HEK293 (cell line): ENCODE measurements around the gene STAC.

ENCODE experiments used
- CTCF ChIP-seq: fragments of 450-650 bp; formaldehyde crosslinking; IDR thresholded peaks from 2 replicates; pipeline ENCODE4 v1.5.1; 2016; ENCODE audit warnings: missing biosample characterization, missing genetic modification characterization
- MEIS1 ChIP-seq: sonication (generic); formaldehyde crosslinking; IDR thresholded peaks from 2 replicates; pipeline ENCODE4 v1.8.1; 2022; ENCODE audit warnings: missing genetic modification reagents, mild to moderate bottlenecking, borderline replicate concordance
- TCF7L2 ChIP-seq: IDR thresholded peaks from 2 replicates; pipeline ENCODE4 v1.6.1; 2011; ENCODE audit warnings: low read depth, mild to moderate bottlenecking, inconsistent platforms, low read length, moderate library complexity, borderline replicate concordance
- YY2 ChIP-seq: fragments of 450-650 bp; formaldehyde crosslinking; IDR thresholded peaks from 2 replicates; pipeline ENCODE4 v1.5.1; 2016; ENCODE audit warnings: missing biosample characterization, missing genetic modification characterization
- ZBTB26 ChIP-seq: fragments of 450-650 bp; formaldehyde crosslinking; optimal IDR thresholded peaks from 2 replicates; pipeline ENCODE3; 2016; ENCODE audit warnings: missing biosample characterization, mild to moderate bottlenecking, missing genetic modification characterization
- ZNF114 ChIP-seq: fragments of 450-650 bp; formaldehyde crosslinking; IDR thresholded peaks from 2 replicates; pipeline ENCODE4 v1.5.0; 2017; ENCODE audit warnings: missing biosample characterization, missing genetic modification characterization
- ZNF214 ChIP-seq: fragments of 450-650 bp; formaldehyde crosslinking; IDR thresholded peaks from 2 replicates; pipeline ENCODE4 v1.5.1; 2017; ENCODE audit warnings: missing biosample characterization, mild to moderate bottlenecking, missing genetic modification characterization, borderline replicate concordance
- ZNF292 ChIP-seq: fragments of 450-650 bp; formaldehyde crosslinking; IDR thresholded peaks from 2 replicates; pipeline ENCODE4 v1.5.1; 2016; ENCODE audit warnings: low read depth, missing biosample characterization, missing genetic modification characterization, borderline replicate concordance
- ZNF558 ChIP-seq: fragments of 450-650 bp; formaldehyde crosslinking; IDR thresholded peaks from 2 replicates; pipeline ENCODE4 v1.5.1; 2016; ENCODE audit warnings: missing biosample characterization, missing genetic modification characterization
- ZNF560 ChIP-seq: fragments of 450-650 bp; formaldehyde crosslinking; IDR thresholded peaks from 2 replicates; pipeline ENCODE4 v1.5.1; 2017; ENCODE audit warnings: missing biosample characterization, missing genetic modification characterization, borderline replicate concordance
- ZNF600 ChIP-seq: fragments of 450-650 bp; formaldehyde crosslinking; IDR thresholded peaks from 2 replicates; pipeline ENCODE4 v1.5.1; 2016; ENCODE audit warnings: missing biosample characterization, missing genetic modification characterization
- ZSCAN16 ChIP-seq: fragments of 450-650 bp; formaldehyde crosslinking; IDR thresholded peaks from 2 replicates; pipeline ENCODE4 v1.5.1; 2016; ENCODE audit warnings: missing biosample characterization, missing genetic modification characterization
- ZSCAN30 ChIP-seq: fragments of 450-650 bp; IDR thresholded peaks from 2 replicates; pipeline ENCODE4 v1.5.1; 2018; ENCODE audit warnings: missing biosample characterization, mild to moderate bottlenecking, missing genetic modification characterization, moderate library complexity
- TF ChIP-seq, protein P1 (sequence below): fragments of 450-650 bp; formaldehyde crosslinking; IDR thresholded peaks from 2 replicates; pipeline ENCODE4 v1.5.1; 2016; ENCODE audit warnings: missing biosample characterization, missing genetic modification characterization

GRCh38 chr3:36501616-36502015 is 121.3 kb downstream of the STAC start:
- TF ChIP-seq CTCF (tag by site-specific recombination) (no peak), YY2 (tag by site-specific recombination) (no peak), ZNF214 (tag by site-specific recombination) (no peak), ZNF600 (no peak), ZBTB26 (tag by site-specific recombination) (no peak), ZSCAN30 (no peak), TCF7L2 (no peak), MEIS1 (CRISPR knock-in tag) (no peak), ZNF558 (tag by site-specific recombination) (no peak), ZSCAN16 (tag by site-specific recombination) (no peak), ZNF114 (tag by site-specific recombination) (no peak), ZNF560 (tag by site-specific recombination) (no peak), ZNF292 (no peak)
- TF ChIP-seq, protein P1, sequence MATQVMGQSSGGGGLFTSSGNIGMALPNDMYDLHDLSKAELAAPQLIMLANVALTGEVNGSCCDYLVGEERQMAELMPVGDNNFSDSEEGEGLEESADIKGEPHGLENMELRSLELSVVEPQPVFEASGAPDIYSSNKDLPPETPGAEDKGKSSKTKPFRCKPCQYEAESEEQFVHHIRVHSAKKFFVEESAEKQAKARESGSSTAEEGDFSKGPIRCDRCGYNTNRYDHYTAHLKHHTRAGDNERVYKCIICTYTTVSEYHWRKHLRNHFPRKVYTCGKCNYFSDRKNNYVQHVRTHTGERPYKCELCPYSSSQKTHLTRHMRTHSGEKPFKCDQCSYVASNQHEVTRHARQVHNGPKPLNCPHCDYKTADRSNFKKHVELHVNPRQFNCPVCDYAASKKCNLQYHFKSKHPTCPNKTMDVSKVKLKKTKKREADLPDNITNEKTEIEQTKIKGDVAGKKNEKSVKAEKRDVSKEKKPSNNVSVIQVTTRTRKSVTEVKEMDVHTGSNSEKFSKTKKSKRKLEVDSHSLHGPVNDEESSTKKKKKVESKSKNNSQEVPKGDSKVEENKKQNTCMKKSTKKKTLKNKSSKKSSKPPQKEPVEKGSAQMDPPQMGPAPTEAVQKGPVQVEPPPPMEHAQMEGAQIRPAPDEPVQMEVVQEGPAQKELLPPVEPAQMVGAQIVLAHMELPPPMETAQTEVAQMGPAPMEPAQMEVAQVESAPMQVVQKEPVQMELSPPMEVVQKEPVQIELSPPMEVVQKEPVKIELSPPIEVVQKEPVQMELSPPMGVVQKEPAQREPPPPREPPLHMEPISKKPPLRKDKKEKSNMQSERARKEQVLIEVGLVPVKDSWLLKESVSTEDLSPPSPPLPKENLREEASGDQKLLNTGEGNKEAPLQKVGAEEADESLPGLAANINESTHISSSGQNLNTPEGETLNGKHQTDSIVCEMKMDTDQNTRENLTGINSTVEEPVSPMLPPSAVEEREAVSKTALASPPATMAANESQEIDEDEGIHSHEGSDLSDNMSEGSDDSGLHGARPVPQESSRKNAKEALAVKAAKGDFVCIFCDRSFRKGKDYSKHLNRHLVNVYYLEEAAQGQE (tag by site-specific recombination), result no peak
